Osteocyte (in vitro differentiated cells): ENCODE results near the gene NAPEPLD. TPM values are rescaled to one million over a fixed set of nuclear protein-coding genes. Genes with fewer than 3 reads are reported as not detected.
"Not testable (repeated sequence)": the region's sequence is repeated elsewhere in the genome, so short reads cannot be mapped to it uniquely, and the experiment has no call there.

Source experiments
- DNase-seq: peaks from one replicate; pipeline ENCODE4 v3.0.0; 2021; ENCODE audit warnings: mixed read lengths; ENCODE audit not compliant: unreplicated experiment; ENCODE audit errors: extremely low spot score
- H3K27ac Mint-ChIP-seq: one replicate; pipeline ENCODE4 v1.8.0; 2021; ENCODE audit warnings: mild to moderate bottlenecking, mixed read lengths; ENCODE audit not compliant: unreplicated experiment
- H3K27me3 Mint-ChIP-seq: one replicate; pipeline ENCODE4 v1.8.0; 2021; ENCODE audit warnings: mixed read lengths; ENCODE audit not compliant: unreplicated experiment
- H3K36me3 Mint-ChIP-seq: one replicate; pipeline ENCODE4 v1.8.0; 2021; ENCODE audit warnings: mixed read lengths; ENCODE audit not compliant: unreplicated experiment
- H3K4me1 Mint-ChIP-seq: one replicate; pipeline ENCODE4 v1.8.0; 2021; ENCODE audit warnings: mixed read lengths; ENCODE audit not compliant: unreplicated experiment
- H3K4me3 Mint-ChIP-seq: one replicate; pipeline ENCODE4 v1.8.0; 2021; ENCODE audit warnings: mild to moderate bottlenecking, moderate library complexity, mixed read lengths; ENCODE audit not compliant: unreplicated experiment
- H3K9me3 Mint-ChIP-seq: one replicate; pipeline ENCODE4 v1.8.0; 2021; ENCODE audit warnings: mixed read lengths; ENCODE audit not compliant: unreplicated experiment
- CTCF ChIP-seq: fragments of 200-600 bp; sonication (generic); IDR thresholded peaks from 2 replicates; pipeline ENCODE4 v1.5.0; 2021; ENCODE audit warnings: antibody characterized with exemption, mild to moderate bottlenecking, moderate library complexity
- total RNA-seq: library from RNA; stranded (reverse); gene quantifications from 2 replicates; pipeline ENCODE4 v1.2.1, GENCODE V29; 2021

The NAPEPLD gene
- total RNA-seq, 1 donor from 2014 or later, result 11.6 TPM

- no peak for DNase-seq
- no peak overlapping the region for H3K4me3 Mint-ChIP-seq
- H3K27me3 Mint-ChIP-seq, result no peaks in the 10 kb centered on the region
These were observed 83.2 kb downstream of the NAPEPLD start for GRCh38 chr7:103065667-103066066.

GRCh38 chr7:103063895-103064294, 85.0 kb downstream of the NAPEPLD start:
- no peaks in the 10 kb centered on the region for H3K36me3 Mint-ChIP-seq
- no peaks in the 10 kb centered on the region for H3K4me1 Mint-ChIP-seq
- no peak for TF ChIP-seq CTCF
- no peak for DNase-seq
- no peak overlapping the region for H3K27ac Mint-ChIP-seq
- no peak overlapping the region for H3K4me3 Mint-ChIP-seq
- no peaks in the 10 kb centered on the region for H3K27me3 Mint-ChIP-seq
- H3K9me3 Mint-ChIP-seq, result no peaks in the 10 kb centered on the region

More at GRCh38 chr7:103065667-103066066, 83.2 kb downstream of the NAPEPLD start:
- Mint-ChIP-seq H3K4me1 (no peaks in the 10 kb centered on the region), H3K27ac (no peak overlapping the region), H3K9me3 (no peaks in the 10 kb centered on the region), H3K36me3 (no peaks in the 10 kb centered on the region)
- peak; percentile 44 for TF ChIP-seq CTCF

GRCh38 chr7:103059471-103059870, 89.4 kb downstream of the NAPEPLD start:
- Mint-ChIP-seq H3K4me1 (no peaks in the 10 kb centered on the region), H3K4me3 (no peak overlapping the region), H3K27me3 (no peaks in the 10 kb centered on the region), H3K27ac (no peak overlapping the region), H3K9me3 (no peaks in the 10 kb centered on the region), H3K36me3 (no peaks in the 10 kb centered on the region)
- no peak for DNase-seq
- no peak for TF ChIP-seq CTCF

- no peaks in the 10 kb centered on the region for H3K27me3 Mint-ChIP-seq
- no peak for TF ChIP-seq CTCF
- H3K36me3 Mint-ChIP-seq, result no peaks in the 10 kb centered on the region
- H3K27ac Mint-ChIP-seq, result no peak overlapping the region
- H3K4me3 Mint-ChIP-seq, result no peak overlapping the region
- H3K9me3 Mint-ChIP-seq, result no peaks in the 10 kb centered on the region
- DNase-seq, result no peak
- no peaks in the 10 kb centered on the region for H3K4me1 Mint-ChIP-seq
These were observed 90.8 kb downstream of the NAPEPLD start for GRCh38 chr7:103058122-103058521.

GRCh38 chr7:103056006-103056405, 92.9 kb downstream of the NAPEPLD start:
- not testable (repeated sequence) for H3K4me1 Mint-ChIP-seq, H3K9me3 Mint-ChIP-seq, H3K27me3 Mint-ChIP-seq, H3K27ac Mint-ChIP-seq, H3K4me3 Mint-ChIP-seq, DNase-seq, H3K36me3 Mint-ChIP-seq

GRCh38 chr7:103051519-103051918, 97.4 kb downstream of the NAPEPLD start:
- Mint-ChIP-seq H3K4me3 (no peak overlapping the region), H3K27ac (no peak overlapping the region), H3K4me1 (no peaks in the 10 kb centered on the region), H3K27me3 (no peaks in the 10 kb centered on the region), H3K36me3 (peaks cover 9% of the 10 kb centered on the region), H3K9me3 (peaks cover 26% of the 10 kb centered on the region)
- DNase-seq, result no peak
- TF ChIP-seq CTCF, result no peak
